B cell (primary cell): ENCODE data around the gene PTPRT. TPM values are rescaled to one million over a fixed set of nuclear protein-coding genes. Genes with fewer than 3 reads are reported as not detected.

Experiments
- ATAC-seq: fragments of 200-7000 bp; cut with Tn5 transposase; one replicate; pipeline ENCODE4 v1.10.0; 2021; ENCODE audit warnings: low read depth, mild to moderate bottlenecking, moderate number of reproducible peaks, moderate library complexity
- CTCF ChIA-PET: fragments of 350-600 bp; sonication (Branson Sonifier 250); formaldehyde crosslinking; loops from one replicate; lab custom pipeline; 2021; ENCODE audit warnings: antibody characterized with exemption, inconsistent platforms; lab: Charles Lee
- POLR2A ChIA-PET: fragments of 350-600 bp; sonication (Branson Sonifier 250); formaldehyde crosslinking; loops from one replicate; lab custom pipeline; 2021; ENCODE audit warnings: antibody characterized with exemption; lab: Charles Lee
- DNase-seq: peaks from one replicate; pipeline ENCODE4 v3.0.0; 2013
- H2AFZ ChIP-seq: 2 replicates; pipeline ENCODE4 v1.6.1; 2012; ENCODE audit warnings: mild to moderate bottlenecking, low read depth, low read length; ENCODE audit not compliant: insufficient read depth, poor library complexity, severe bottlenecking
- H3K27ac ChIP-seq, 2 donors: 1 replicate in 1 of 2; 2 replicates in 1 of 2; pipeline ENCODE4 v1.5.1; 2012 to 2013; ENCODE audit warnings: low read length in 2 of 2, mild to moderate bottlenecking in 2 of 2, moderate library complexity in 1 of 2
- H3K27me3 ChIP-seq, 4 experiments: fragments of 200-600 bp in 1 of 4; sonication (generic) in 1 of 4; replicated peaks in 1 of 4; 1 replicate in 2 of 4; 2 replicates in 2 of 4; pipeline versions ENCODE4 v1.6.1 to v1.7.0; 2013 to 2016; ENCODE audit warnings: low read length in 3 of 4, mild to moderate bottlenecking in 2 of 4, mixed read lengths in 1 of 4, moderate library complexity in 1 of 4; ENCODE audit not compliant: insufficient read depth in 4 of 4, control insufficient read depth in 3 of 4; ENCODE audit errors: control extremely low read depth in 1 of 4
- H3K36me3 ChIP-seq, 2 experiments: replicated peaks in 1 of 2; 1 replicate in 1 of 2; 2 replicates in 1 of 2; pipeline versions ENCODE4 v1.6.1 to v1.7.1; 2013; ENCODE audit warnings: low read length in 1 of 2; ENCODE audit not compliant: insufficient read depth in 2 of 2, control insufficient read depth in 1 of 2; ENCODE audit errors: control extremely low read depth in 1 of 2, extremely low read depth in 1 of 2
- H3K4me1 ChIP-seq, 2 donors: fragments of 200-600 bp in 1 of 2; sonication (generic) in 1 of 2; 1 replicate in 1 of 2; 2 replicates in 1 of 2; pipeline versions ENCODE4 v1.5.1 to v1.6.1; 2013 to 2017; ENCODE audit warnings: low read length in 2 of 2; ENCODE audit not compliant: control insufficient read depth in 2 of 2, insufficient read depth in 2 of 2
- H3K4me2 ChIP-seq: replicated peaks from 2 replicates; pipeline ENCODE3; 2012; ENCODE audit warnings: mild to moderate bottlenecking, low read depth, low read length; ENCODE audit not compliant: poor library complexity, severe bottlenecking
- H3K4me3 ChIP-seq, 5 experiments: fragments of 200-600 bp in 1 of 5; sonication (generic) in 1 of 5; 1 replicate in 3 of 5; 2 replicates in 2 of 5; pipeline versions ENCODE4 v1.5.1 to v1.7.0; 2011 to 2016; ENCODE audit warnings: low read length in 4 of 5, mild to moderate bottlenecking in 4 of 5, low read depth in 2 of 5, control low read depth in 1 of 5, moderate library complexity in 1 of 5; ENCODE audit not compliant: insufficient read depth in 1 of 5; ENCODE audit errors: control extremely low read depth in 1 of 5, extremely low read depth in 1 of 5
- H3K79me2 ChIP-seq: fragments of 200-600 bp; sonication (generic); one replicate; pipeline ENCODE4 v1.6.0; 2016; ENCODE audit warnings: low read length; ENCODE audit not compliant: control insufficient read depth, insufficient read depth
- H3K9ac ChIP-seq: fragments of 200-600 bp; sonication (generic); 2 replicates; pipeline ENCODE4 v1.6.1; 2017; ENCODE audit warnings: mild to moderate bottlenecking, low read length, moderate library complexity
- H3K9me3 ChIP-seq, 3 donors: one replicate each; pipeline versions ENCODE4 v1.6.1 to v1.7.1; 2013; ENCODE audit warnings: low read length in 2 of 3; ENCODE audit not compliant: control insufficient read depth in 2 of 3, insufficient read depth in 1 of 3; ENCODE audit errors: control extremely low read depth in 1 of 3
- H4K20me1 ChIP-seq: 2 replicates; pipeline ENCODE4 v1.6.0; 2012; ENCODE audit warnings: mild to moderate bottlenecking, low read length; ENCODE audit not compliant: insufficient read depth, control insufficient read depth, poor library complexity, severe bottlenecking
- H3K27ac Mint-ChIP-seq: one replicate; pipeline ENCODE4 v1.8.0; 2021; ENCODE audit warnings: mixed read lengths
- H3K27me3 Mint-ChIP-seq: one replicate; pipeline ENCODE4 v1.8.0; 2021; ENCODE audit warnings: mixed read lengths
- H3K4me1 Mint-ChIP-seq: one replicate; pipeline ENCODE4 v1.8.0; 2021; ENCODE audit warnings: mixed read lengths
- H3K4me3 Mint-ChIP-seq: one replicate; pipeline ENCODE4 v1.8.0; 2021; ENCODE audit warnings: mixed read lengths
- H3K9me3 Mint-ChIP-seq: one replicate; pipeline ENCODE4 v1.8.0; 2022; ENCODE audit warnings: mixed read lengths; ENCODE audit not compliant: insufficient read depth
- CTCF ChIP-seq: fragments of 200-600 bp; IDR thresholded peaks from one replicate; pipeline ENCODE4 v1.8.0; 2022; ENCODE audit warnings: antibody characterized with exemption, mild to moderate bottlenecking
- EZH2 ChIP-seq: IDR thresholded peaks from 2 replicates; pipeline ENCODE4 v1.6.1; 2012; ENCODE audit warnings: borderline replicate concordance, low read depth, mild to moderate bottlenecking, moderate library complexity, low read length; ENCODE audit not compliant: insufficient read depth, poor library complexity, severe bottlenecking
- WGBS: methylation state at CpG from one replicate; pipeline ENCODE4 v1.1.5; 2013; ENCODE audit warnings: missing lambda C conversion rate; ENCODE audit not compliant: insufficient coverage; 5-methylcytosine and 5-hydroxymethylcytosine counted together
- intact Hi-C: fragments of 100-400 bp; cut with micrococcal nuclease; formaldehyde crosslinking; loops from one replicate; pipeline ENCODE4 v1.10.0; 2022
- polyA plus RNA-seq: library from polyadenylated mRNA; depleted of rRNA; stranded (reverse); fragments of >200 nt; gene quantifications from 2 replicates; pipeline ENCODE4 v1.2.3, GENCODE V29; 2012
- total RNA-seq, 2 donors: library from RNA; stranded (reverse); fragments of 120-200 nt in 1 of 2; gene quantifications; 1 replicate in 1 of 2; 2 replicates in 1 of 2; pipeline versions ENCODE4 v1.2.3 to v1.2.4, GENCODE V29; 2013 to 2022

PTPRT gene
- total and polyA plus RNA-seq, 2 donors (not counting 1 experiment from before 2014, with no cell fraction given), result not detected

- Histone ChIP-seq H3K9me3 (peaks cover 0 to 3% (median 0%) of the 10 kb centered on the region in 3 donors), H3K9ac (no peak overlapping the region), H2AFZ (no peak overlapping the region), H3K4me2 (no peak overlapping the region), H3K4me3 (no peak overlapping the region), H3K36me3 (no peaks in the 10 kb centered on the region), H3K79me2 (no peaks in the 10 kb centered on the region), H3K27me3 (no peaks in the 10 kb centered on the region), H3K4me1 (no peaks in the 10 kb centered on the region), H3K27ac (no peak overlapping the region), H4K20me1 (no peaks in the 10 kb centered on the region)
- ChIA-PET CTCF (no interaction called here), POLR2A (no interaction called here)
- DNase-seq, result no peak
- 87% methylated on average over 2 of the region's 3 CpGs for WGBS
- H3K27me3 Mint-ChIP-seq, result peaks cover 7% of the 10 kb centered on the region
- H3K4me3 Mint-ChIP-seq, result no peak overlapping the region
- TF ChIP-seq EZH2, result no peak
- TF ChIP-seq CTCF, result no peak
- no peaks in the 10 kb centered on the region for H3K4me1 Mint-ChIP-seq
- no peak overlapping the region for H3K27ac Mint-ChIP-seq
- ATAC-seq, result no peak
- H3K9me3 Mint-ChIP-seq, result no peaks in the 10 kb centered on the region
- intact Hi-C loops, result no loop called here
Measured at GRCh38 chr20:43210901-43211300, 21.2 kb upstream of the PTPRT start.

- no peak overlapping the region for H3K27ac Mint-ChIP-seq
- no peak overlapping the region for H3K4me3 Mint-ChIP-seq
- peaks cover 3% of the 10 kb centered on the region for H3K27me3 Mint-ChIP-seq
- H4K20me1 ChIP-seq, result no peaks in the 10 kb centered on the region
- H2AFZ ChIP-seq, result no peak overlapping the region
- H3K4me1 ChIP-seq, result no peaks in the 10 kb centered on the region
- intact Hi-C loops, result no loop called here
- H3K4me3 ChIP-seq, result no peak overlapping the region
- ATAC-seq, result no peak
- no peaks in the 10 kb centered on the region for H3K79me2 ChIP-seq
- no peak overlapping the region for H3K9ac ChIP-seq
- H3K27me3 ChIP-seq, result no peaks in the 10 kb centered on the region
- no peak for DNase-seq
- no peak overlapping the region for H3K27ac ChIP-seq
- no peak for TF ChIP-seq CTCF
- no peak for TF ChIP-seq EZH2
- no peaks in the 10 kb centered on the region for H3K9me3 Mint-ChIP-seq
- H3K9me3 ChIP-seq, result no peaks in the 10 kb centered on the region
- POLR2A ChIA-PET, result no interaction called here
- no peak overlapping the region for H3K4me2 ChIP-seq
- 67% methylated on average over 1 of the region's 2 CpGs for WGBS
- H3K4me1 Mint-ChIP-seq, result no peaks in the 10 kb centered on the region
- no peaks in the 10 kb centered on the region for H3K36me3 ChIP-seq
- CTCF ChIA-PET, result no interaction called here
Measured at GRCh38 chr20:43209831-43210230, 20.1 kb upstream of the PTPRT start.
